Measurements from ENCODE around the gene RNF214.
"Not testable (repeated sequence)": the region's sequence is repeated elsewhere in the genome, so short reads cannot be mapped to it uniquely, and the experiment has no call there.

The RNF214 gene

GRCh38 chr11:117197516-117198456 is 34.7 kb upstream of the RNF214 start:
- peak; percentile 42 for DNase-seq (ENCODE audit: low spot score)

- DNase-seq (ENCODE audit: low spot score), result no peak
These were observed 33.9 kb upstream of the RNF214 start for GRCh38 chr11:117198613-117199012.

- peak; percentile 98 for DNase-seq (ENCODE audit: low spot score)
These were observed 33.2 kb upstream of the RNF214 start, which contains the start of gene TAGLN for GRCh38 chr11:117199053-117199915. TAGLN (plus strand) TSS chr11:117199370; CDS start chr11:117203014, 3,644 bp downstream.

- DNase-seq (ENCODE audit: low spot score), result peak; percentile 51
These were observed 32.3 kb upstream of the RNF214 start for GRCh38 chr11:117199916-117200812.

GRCh38 chr11:117200813-117201657 is 31.4 kb upstream of the RNF214 start:
- DNase-seq (ENCODE audit: low spot score), result no peak

GRCh38 chr11:117201658-117202305 is 30.7 kb upstream of the RNF214 start:
- DNase-seq (ENCODE audit: low spot score), result no peak

GRCh38 chr11:117202386-117203068 is 29.9 kb upstream of the RNF214 start:
- DNase-seq (ENCODE audit: low spot score), result no peak

- DNase-seq (ENCODE audit: low spot score), result no peak
These were observed 29.4 kb upstream of the RNF214 start for GRCh38 chr11:117203069-117203407.

- no peak for DNase-seq (ENCODE audit: low spot score)
These were observed 28.0 kb upstream of the RNF214 start for GRCh38 chr11:117204283-117205080.

- DNase-seq (ENCODE audit: low spot score), result no peak
These were observed 27.2 kb upstream of the RNF214 start for GRCh38 chr11:117205211-117205818.

GRCh38 chr11:117206111-117206510 is 26.4 kb upstream of the RNF214 start:
- not testable (repeated sequence) for DNase-seq (ENCODE audit: low spot score)

- not testable (repeated sequence) for DNase-seq (ENCODE audit: low spot score)
These were observed 25.6 kb upstream of the RNF214 start for GRCh38 chr11:117206859-117207258.

- DNase-seq (ENCODE audit: low spot score), result not testable (repeated sequence)
These were observed 25.0 kb upstream of the RNF214 start for GRCh38 chr11:117207481-117207880.

GRCh38 chr11:117208710-117209109 is 23.8 kb upstream of the RNF214 start:
- DNase-seq (ENCODE audit: low spot score), result not testable (repeated sequence)

- not testable (repeated sequence) for DNase-seq (ENCODE audit: low spot score)
These were observed 22.9 kb upstream of the RNF214 start for GRCh38 chr11:117209351-117210125.

GRCh38 chr11:117210620-117211019 is 21.9 kb upstream of the RNF214 start:
- no peak for DNase-seq (ENCODE audit: low spot score)

GRCh38 chr11:117212697-117213355 is 19.6 kb upstream of the RNF214 start:
- no peak for DNase-seq (ENCODE audit: low spot score)

All from GM03348 (cell line).